Epithelial cell of esophagus (primary cell): ENCODE data around the gene TBC1D3C.
"Not testable (repeated sequence)": the region's sequence is repeated elsewhere in the genome, so short reads cannot be mapped to it uniquely, and the experiment has no call there.

Experiments used
- DNase-seq: peaks from one replicate; pipeline ENCODE4 v3.0.0; 2010; ENCODE audit warnings: low read depth
- H3K4me3 ChIP-seq: 2 replicates; pipeline ENCODE4 v1.5.1; 2011; ENCODE audit warnings: mild to moderate bottlenecking, low read length, control low read depth

Gene TBC1D3C

GRCh38 chr17:38068534-38068933 is at the start of gene TBC1D3C:
Gene TBC1D3C, minus strand, starts transcription at chr17:38068634. Its CDS starts 1,568 bp downstream, at chr17:38067066.
- DNase-seq, H3K4me3 ChIP-seq: not testable (repeated sequence)

GRCh38 chr17:38099262-38099661 is 30.8 kb upstream of the TBC1D3C start:
- DNase-seq, H3K4me3 ChIP-seq: not testable (repeated sequence)

- DNase-seq, H3K4me3 ChIP-seq: not testable (repeated sequence)
Measured at GRCh38 chr17:38094059-38094694, 25.7 kb upstream of the TBC1D3C start.

- not testable (repeated sequence) for H3K4me3 ChIP-seq, DNase-seq
Measured at GRCh38 chr17:38088120-38088519, 19.7 kb upstream of the TBC1D3C start.

- not testable (repeated sequence) for DNase-seq, H3K4me3 ChIP-seq
Measured at GRCh38 chr17:38087344-38087743, 18.9 kb upstream of the TBC1D3C start.
